Ascending aorta (tissue), 2 donors: Measurements from ENCODE around the gene LMAN2L. TPM values are rescaled to one million over a fixed set of nuclear protein-coding genes. Genes with fewer than 3 reads are reported as not detected.

Experiments
- DNase-seq, 2 donors: peaks; one replicate each; pipeline ENCODE4 v3.0.0-alpha.2; 2019; ENCODE audit warnings: low spot score in 2 of 2
- H3K27ac ChIP-seq, 2 donors: fragments of 200-600 bp; sonication (generic); one replicate each; pipeline ENCODE4 v1.5.1; 2016 to 2017; ENCODE audit warnings: mild to moderate bottlenecking in 1 of 2
- H3K27me3 ChIP-seq: fragments of 200-600 bp; sonication (generic); one replicate; pipeline ENCODE4 v1.5.1; 2017
- H3K36me3 ChIP-seq, 2 donors: fragments of 200-600 bp; sonication (generic); one replicate each; pipeline ENCODE4 v1.5.1; 2016
- H3K4me1 ChIP-seq, 2 donors: fragments of 200-600 bp; sonication (generic); one replicate each; pipeline ENCODE4 v1.5.1; 2016 to 2017; ENCODE audit warnings: mild to moderate bottlenecking in 1 of 2
- H3K4me3 ChIP-seq, 2 donors: fragments of 200-600 bp; sonication (generic); one replicate each; pipeline ENCODE4 v1.5.1; 2016 to 2017; ENCODE audit warnings: mild to moderate bottlenecking in 1 of 2
- H3K9me3 ChIP-seq, 2 donors: fragments of 200-600 bp; sonication (generic); one replicate each; pipeline ENCODE4 v1.5.1; 2016
- CTCF ChIP-seq, 3 experiments: fragments of 200-600 bp in 2 of 3; fragments of 450-650 bp in 1 of 3; sonication (generic) in 2 of 3; IDR thresholded peaks; one replicate each; pipeline ENCODE4 v1.5.1; 2016 to 2019; ENCODE audit warnings: antibody characterized with exemption in 3 of 3, mild to moderate bottlenecking in 1 of 3, moderate library complexity in 1 of 3
- intact Hi-C: fragments of 100-400 bp; cut with DNase I; formaldehyde crosslinking; loops from one replicate; pipeline ENCODE4 v1.15.1; 2023
- total RNA-seq: library from RNA; depleted of rRNA; stranded (reverse); fragments of >200 nt; gene quantifications from one replicate; pipeline ENCODE4 v1.1.0, GENCODE V29; 2016

The LMAN2L gene
- total RNA-seq, 1 donor from 2014 or later: 9.5 TPM

GRCh38 chr2:96693286-96694200 is 46.3 kb downstream of the LMAN2L start:
- Histone ChIP-seq H3K9me3 (no peaks in the 10 kb centered on the region), H3K4me3 (no peak overlapping the region), H3K36me3 (no peaks in the 10 kb centered on the region), H3K4me1 (no peaks in the 10 kb centered on the region), H3K27me3 (no peaks in the 10 kb centered on the region), H3K27ac (no peak overlapping the region)
- intact Hi-C loops: no loop called here
- no peak for TF ChIP-seq CTCF (IDR thresholded peaks at IDR 0.05)
- DNase-seq: no peak

GRCh38 chr2:96692094-96692971 is 47.5 kb downstream of the LMAN2L start:
- Histone ChIP-seq H3K9me3 (no peaks in the 10 kb centered on the region), H3K27me3 (no peaks in the 10 kb centered on the region), H3K4me3 (no peak overlapping the region), H3K27ac (no peak overlapping the region), H3K36me3 (no peaks in the 10 kb centered on the region), H3K4me1 (no peaks in the 10 kb centered on the region)
- intact Hi-C loops: no loop called here
- no peak for DNase-seq
- TF ChIP-seq CTCF (IDR thresholded peaks at IDR 0.05): no peak

GRCh38 chr2:96691022-96691612 is 48.7 kb downstream of the LMAN2L start:
- H3K4me1 ChIP-seq: no peaks in the 10 kb centered on the region
- no peaks in the 10 kb centered on the region for H3K27me3 ChIP-seq
- TF ChIP-seq CTCF (IDR thresholded peaks at IDR 0.05): no peak
- H3K4me3 ChIP-seq: no peak overlapping the region
- intact Hi-C loops: no loop called here
- H3K36me3 ChIP-seq: no peaks in the 10 kb centered on the region
- no peak overlapping the region for H3K27ac ChIP-seq
- H3K9me3 ChIP-seq: no peaks in the 10 kb centered on the region
- DNase-seq: no peak

GRCh38 chr2:96690306-96691021 is 49.4 kb downstream of the LMAN2L start:
- no peak for DNase-seq
- no peak overlapping the region for H3K4me3 ChIP-seq
- no peaks in the 10 kb centered on the region for H3K4me1 ChIP-seq
- TF ChIP-seq CTCF (IDR thresholded peaks at IDR 0.05): no peak
- intact Hi-C loops: no loop called here
- no peaks in the 10 kb centered on the region for H3K27me3 ChIP-seq
- H3K36me3 ChIP-seq: no peaks in the 10 kb centered on the region
- H3K27ac ChIP-seq: no peak overlapping the region
- no peaks in the 10 kb centered on the region for H3K9me3 ChIP-seq

- DNase-seq: no peak
- Histone ChIP-seq H3K4me1 (no peaks in the 10 kb centered on the region), H3K36me3 (no peaks in the 10 kb centered on the region), H3K4me3 (no peak overlapping the region), H3K9me3 (no peaks in the 10 kb centered on the region), H3K27me3 (no peaks in the 10 kb centered on the region), H3K27ac (no peak overlapping the region)
- intact Hi-C loops: no loop called here
- TF ChIP-seq CTCF (IDR thresholded peaks at IDR 0.05): no peak
Measured at GRCh38 chr2:96689431-96689991, 50.4 kb downstream of the LMAN2L start.
